GM23338 (cell line): ENCODE measurements around the gene CNPY3. TPM values are rescaled to one million over a fixed set of nuclear protein-coding genes. Genes with fewer than 3 reads are reported as not detected.

Source experiments
- ATAC-seq: fragments of 200-7000 bp; cut with Tn5 transposase; 3 replicates; pipeline ENCODE4 v1.9.1; 2020
- DNase-seq: peaks from one replicate; pipeline ENCODE4 v3.0.0-alpha.2; 2015; ENCODE audit warnings: low spot score
- H2AFZ ChIP-seq: fragments of 200-600 bp; sonication (generic); 2 replicates; pipeline ENCODE4 v1.8.0; 2016; ENCODE audit warnings: antibody characterized with exemption, mild to moderate bottlenecking, moderate library complexity
- H3F3A ChIP-seq: fragments of 200-600 bp; sonication (generic); replicated peaks from 2 replicates; pipeline ENCODE4 v1.8.0; 2017; ENCODE audit warnings: antibody characterized with exemption, mixed run types, low read depth
- H3K27ac ChIP-seq: fragments of 200-600 bp; sonication (generic); 2 replicates; pipeline ENCODE4 v1.6.1; 2016; ENCODE audit warnings: low read depth
- H3K27me3 ChIP-seq: fragments of 200-600 bp; sonication (generic); 2 replicates; pipeline ENCODE4 v1.8.0; 2016; ENCODE audit warnings: mild to moderate bottlenecking, mixed run types, moderate library complexity; ENCODE audit not compliant: insufficient read depth
- H3K36me3 ChIP-seq: fragments of 200-600 bp; sonication (generic); 2 replicates; pipeline ENCODE4 v1.8.0; 2016; ENCODE audit warnings: mild to moderate bottlenecking; ENCODE audit not compliant: insufficient read depth
- H3K4me1 ChIP-seq: fragments of 200-600 bp; sonication (generic); 2 replicates; pipeline ENCODE4 v1.8.0; 2016; ENCODE audit warnings: mild to moderate bottlenecking, moderate library complexity; ENCODE audit not compliant: insufficient read depth
- H3K4me2 ChIP-seq: fragments of 200-600 bp; sonication (generic); 2 replicates; pipeline ENCODE4 v1.7.1; 2017; ENCODE audit warnings: mixed run types
- H3K4me3 ChIP-seq: fragments of 200-600 bp; sonication (generic); 2 replicates; pipeline ENCODE4 v1.6.1; 2016; ENCODE audit warnings: mixed run types
- H3K79me2 ChIP-seq: fragments of 200-600 bp; sonication (generic); replicated peaks from 2 replicates; pipeline ENCODE4 v1.8.0; 2017; ENCODE audit warnings: mild to moderate bottlenecking; ENCODE audit not compliant: insufficient read depth
- H3K9me2 ChIP-seq: fragments of 200-600 bp; sonication (generic); 2 replicates; pipeline ENCODE4 v1.8.0; 2017; ENCODE audit not compliant: insufficient read depth
- H4K20me1 ChIP-seq: fragments of 200-600 bp; sonication (generic); replicated peaks from 2 replicates; pipeline ENCODE4 v1.8.0; 2017; ENCODE audit warnings: mild to moderate bottlenecking; ENCODE audit not compliant: insufficient read depth
- H3K27ac Mint-ChIP-seq: 2 replicates; pipeline ENCODE4 v1.8.0; 2020; ENCODE audit warnings: inconsistent platforms, mild to moderate bottlenecking, moderate library complexity, mixed read lengths
- H3K27me3 Mint-ChIP-seq: 3 replicates; pipeline ENCODE4 v1.8.0; 2022; ENCODE audit warnings: low read depth, mild to moderate bottlenecking, moderate library complexity, mixed read lengths, inconsistent platforms; ENCODE audit not compliant: insufficient read depth, poor library complexity
- H3K36me3 Mint-ChIP-seq: 3 replicates; pipeline ENCODE4 v1.8.0; 2021; ENCODE audit warnings: low read depth, mild to moderate bottlenecking, inconsistent platforms, moderate library complexity, mixed read lengths
- H3K4me1 Mint-ChIP-seq: 3 replicates; pipeline ENCODE4 v1.8.0; 2020; ENCODE audit warnings: mild to moderate bottlenecking, inconsistent platforms, mixed read lengths
- H3K4me3 Mint-ChIP-seq: 3 replicates; pipeline ENCODE4 v1.8.0; 2021; ENCODE audit warnings: moderate library complexity, mild to moderate bottlenecking, inconsistent platforms, mixed read lengths
- H3K9me3 Mint-ChIP-seq: 3 replicates; pipeline ENCODE4 v1.8.0; 2020; ENCODE audit warnings: moderate library complexity, mild to moderate bottlenecking, inconsistent platforms, mixed read lengths
- CREB1 ChIP-seq: fragments of 250-450 bp; sonication (Bioruptor Pico); IDR thresholded peaks from 2 replicates; pipeline ENCODE4 v1.5.0; 2020; ENCODE audit warnings: low read depth, mild to moderate bottlenecking, moderate library complexity
- EZH2 ChIP-seq: fragments of 200-600 bp; sonication (generic); IDR thresholded peaks from one replicate; pipeline ENCODE4 v1.8.0; 2017; ENCODE audit warnings: antibody characterized with exemption, mild to moderate bottlenecking, low read depth; ENCODE audit not compliant: unreplicated experiment
- polyA plus RNA-seq: library from polyadenylated mRNA; unstranded; fragments of >200 nt; fragmentation: Nextera tagmentation; extraction: Ambion mirVana; gene quantifications from 2 replicates; pipeline ENCODE4 v1.2.1, GENCODE V29; 2016
- total RNA-seq: library from RNA; depleted of rRNA; stranded (reverse); fragments of >200 nt; shearing (Covaris generic); gene quantifications from 2 replicates; pipeline ENCODE4 v1.2.3, GENCODE V29; 2014
- TF ChIP-seq, protein P1 (sequence below): IDR thresholded peaks from 2 replicates; pipeline ENCODE4 v1.6.1; 2016; ENCODE audit warnings: antibody characterized with exemption
- TF ChIP-seq, protein P2 (sequence below): IDR thresholded peaks from one replicate; pipeline ENCODE4 v1.6.1; 2018; ENCODE audit warnings: antibody characterized with exemption; ENCODE audit not compliant: unreplicated experiment
- TF ChIP-seq, protein P3 (sequence below): fragments of 250-450 bp; sonication (Bioruptor Pico); IDR thresholded peaks from 2 replicates; pipeline ENCODE4 v1.5.0; 2020; ENCODE audit warnings: mild to moderate bottlenecking, moderate library complexity

CNPY3 gene
- total and polyA plus RNA-seq, 2 experiments from 2014 or later, result 67.0 to 74.5 TPM

DNA sequence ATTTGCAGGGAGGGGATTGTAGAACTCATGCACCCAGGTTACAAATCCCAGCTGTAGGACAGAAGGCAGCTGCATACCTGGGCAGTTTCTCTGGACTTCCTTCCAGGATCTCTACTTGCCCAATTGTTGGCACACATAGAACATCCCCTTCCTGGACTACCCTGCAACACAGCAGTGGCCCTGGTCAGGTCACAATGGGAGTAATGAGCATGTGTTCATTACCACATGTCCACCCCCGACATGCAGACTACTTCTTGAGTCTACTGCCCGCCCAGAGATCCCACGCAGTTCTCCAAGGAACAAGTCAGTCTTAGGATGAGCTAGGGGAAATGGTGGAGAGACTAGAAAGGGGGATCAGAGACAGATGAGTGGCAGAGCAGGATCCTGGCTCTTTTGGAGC is 44.6 kb downstream of the CNPY3 start:
- peaks cover 4% of the 10 kb centered on the region for H3K4me1 ChIP-seq
- Mint-ChIP-seq H3K27me3 (peaks cover 5% of the 10 kb centered on the region), H3K27ac (no peak overlapping the region), H3K4me1 (peaks cover 7% of the 10 kb centered on the region), H3K9me3 (no peaks in the 10 kb centered on the region), H3K4me3 (no peak overlapping the region), H3K36me3 (0 out of 3 replicates have a peak, but pooled peaks cover 4% of the 10 kb centered on the region)
- DNase-seq (no peak), ATAC-seq (no peak)
- no peaks in the 10 kb centered on the region for H3K27me3 ChIP-seq
- H3K79me2 ChIP-seq, result peaks cover 5% of the 10 kb centered on the region; the same call in 1 of the 2 replicates
- TF ChIP-seq, protein P1, sequence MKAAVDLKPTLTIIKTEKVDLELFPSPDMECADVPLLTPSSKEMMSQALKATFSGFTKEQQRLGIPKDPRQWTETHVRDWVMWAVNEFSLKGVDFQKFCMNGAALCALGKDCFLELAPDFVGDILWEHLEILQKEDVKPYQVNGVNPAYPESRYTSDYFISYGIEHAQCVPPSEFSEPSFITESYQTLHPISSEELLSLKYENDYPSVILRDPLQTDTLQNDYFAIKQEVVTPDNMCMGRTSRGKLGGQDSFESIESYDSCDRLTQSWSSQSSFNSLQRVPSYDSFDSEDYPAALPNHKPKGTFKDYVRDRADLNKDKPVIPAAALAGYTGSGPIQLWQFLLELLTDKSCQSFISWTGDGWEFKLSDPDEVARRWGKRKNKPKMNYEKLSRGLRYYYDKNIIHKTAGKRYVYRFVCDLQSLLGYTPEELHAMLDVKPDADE, result no peak
- TF ChIP-seq, protein P2, sequence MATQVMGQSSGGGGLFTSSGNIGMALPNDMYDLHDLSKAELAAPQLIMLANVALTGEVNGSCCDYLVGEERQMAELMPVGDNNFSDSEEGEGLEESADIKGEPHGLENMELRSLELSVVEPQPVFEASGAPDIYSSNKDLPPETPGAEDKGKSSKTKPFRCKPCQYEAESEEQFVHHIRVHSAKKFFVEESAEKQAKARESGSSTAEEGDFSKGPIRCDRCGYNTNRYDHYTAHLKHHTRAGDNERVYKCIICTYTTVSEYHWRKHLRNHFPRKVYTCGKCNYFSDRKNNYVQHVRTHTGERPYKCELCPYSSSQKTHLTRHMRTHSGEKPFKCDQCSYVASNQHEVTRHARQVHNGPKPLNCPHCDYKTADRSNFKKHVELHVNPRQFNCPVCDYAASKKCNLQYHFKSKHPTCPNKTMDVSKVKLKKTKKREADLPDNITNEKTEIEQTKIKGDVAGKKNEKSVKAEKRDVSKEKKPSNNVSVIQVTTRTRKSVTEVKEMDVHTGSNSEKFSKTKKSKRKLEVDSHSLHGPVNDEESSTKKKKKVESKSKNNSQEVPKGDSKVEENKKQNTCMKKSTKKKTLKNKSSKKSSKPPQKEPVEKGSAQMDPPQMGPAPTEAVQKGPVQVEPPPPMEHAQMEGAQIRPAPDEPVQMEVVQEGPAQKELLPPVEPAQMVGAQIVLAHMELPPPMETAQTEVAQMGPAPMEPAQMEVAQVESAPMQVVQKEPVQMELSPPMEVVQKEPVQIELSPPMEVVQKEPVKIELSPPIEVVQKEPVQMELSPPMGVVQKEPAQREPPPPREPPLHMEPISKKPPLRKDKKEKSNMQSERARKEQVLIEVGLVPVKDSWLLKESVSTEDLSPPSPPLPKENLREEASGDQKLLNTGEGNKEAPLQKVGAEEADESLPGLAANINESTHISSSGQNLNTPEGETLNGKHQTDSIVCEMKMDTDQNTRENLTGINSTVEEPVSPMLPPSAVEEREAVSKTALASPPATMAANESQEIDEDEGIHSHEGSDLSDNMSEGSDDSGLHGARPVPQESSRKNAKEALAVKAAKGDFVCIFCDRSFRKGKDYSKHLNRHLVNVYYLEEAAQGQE, result no peak
- TF ChIP-seq, protein P3, sequence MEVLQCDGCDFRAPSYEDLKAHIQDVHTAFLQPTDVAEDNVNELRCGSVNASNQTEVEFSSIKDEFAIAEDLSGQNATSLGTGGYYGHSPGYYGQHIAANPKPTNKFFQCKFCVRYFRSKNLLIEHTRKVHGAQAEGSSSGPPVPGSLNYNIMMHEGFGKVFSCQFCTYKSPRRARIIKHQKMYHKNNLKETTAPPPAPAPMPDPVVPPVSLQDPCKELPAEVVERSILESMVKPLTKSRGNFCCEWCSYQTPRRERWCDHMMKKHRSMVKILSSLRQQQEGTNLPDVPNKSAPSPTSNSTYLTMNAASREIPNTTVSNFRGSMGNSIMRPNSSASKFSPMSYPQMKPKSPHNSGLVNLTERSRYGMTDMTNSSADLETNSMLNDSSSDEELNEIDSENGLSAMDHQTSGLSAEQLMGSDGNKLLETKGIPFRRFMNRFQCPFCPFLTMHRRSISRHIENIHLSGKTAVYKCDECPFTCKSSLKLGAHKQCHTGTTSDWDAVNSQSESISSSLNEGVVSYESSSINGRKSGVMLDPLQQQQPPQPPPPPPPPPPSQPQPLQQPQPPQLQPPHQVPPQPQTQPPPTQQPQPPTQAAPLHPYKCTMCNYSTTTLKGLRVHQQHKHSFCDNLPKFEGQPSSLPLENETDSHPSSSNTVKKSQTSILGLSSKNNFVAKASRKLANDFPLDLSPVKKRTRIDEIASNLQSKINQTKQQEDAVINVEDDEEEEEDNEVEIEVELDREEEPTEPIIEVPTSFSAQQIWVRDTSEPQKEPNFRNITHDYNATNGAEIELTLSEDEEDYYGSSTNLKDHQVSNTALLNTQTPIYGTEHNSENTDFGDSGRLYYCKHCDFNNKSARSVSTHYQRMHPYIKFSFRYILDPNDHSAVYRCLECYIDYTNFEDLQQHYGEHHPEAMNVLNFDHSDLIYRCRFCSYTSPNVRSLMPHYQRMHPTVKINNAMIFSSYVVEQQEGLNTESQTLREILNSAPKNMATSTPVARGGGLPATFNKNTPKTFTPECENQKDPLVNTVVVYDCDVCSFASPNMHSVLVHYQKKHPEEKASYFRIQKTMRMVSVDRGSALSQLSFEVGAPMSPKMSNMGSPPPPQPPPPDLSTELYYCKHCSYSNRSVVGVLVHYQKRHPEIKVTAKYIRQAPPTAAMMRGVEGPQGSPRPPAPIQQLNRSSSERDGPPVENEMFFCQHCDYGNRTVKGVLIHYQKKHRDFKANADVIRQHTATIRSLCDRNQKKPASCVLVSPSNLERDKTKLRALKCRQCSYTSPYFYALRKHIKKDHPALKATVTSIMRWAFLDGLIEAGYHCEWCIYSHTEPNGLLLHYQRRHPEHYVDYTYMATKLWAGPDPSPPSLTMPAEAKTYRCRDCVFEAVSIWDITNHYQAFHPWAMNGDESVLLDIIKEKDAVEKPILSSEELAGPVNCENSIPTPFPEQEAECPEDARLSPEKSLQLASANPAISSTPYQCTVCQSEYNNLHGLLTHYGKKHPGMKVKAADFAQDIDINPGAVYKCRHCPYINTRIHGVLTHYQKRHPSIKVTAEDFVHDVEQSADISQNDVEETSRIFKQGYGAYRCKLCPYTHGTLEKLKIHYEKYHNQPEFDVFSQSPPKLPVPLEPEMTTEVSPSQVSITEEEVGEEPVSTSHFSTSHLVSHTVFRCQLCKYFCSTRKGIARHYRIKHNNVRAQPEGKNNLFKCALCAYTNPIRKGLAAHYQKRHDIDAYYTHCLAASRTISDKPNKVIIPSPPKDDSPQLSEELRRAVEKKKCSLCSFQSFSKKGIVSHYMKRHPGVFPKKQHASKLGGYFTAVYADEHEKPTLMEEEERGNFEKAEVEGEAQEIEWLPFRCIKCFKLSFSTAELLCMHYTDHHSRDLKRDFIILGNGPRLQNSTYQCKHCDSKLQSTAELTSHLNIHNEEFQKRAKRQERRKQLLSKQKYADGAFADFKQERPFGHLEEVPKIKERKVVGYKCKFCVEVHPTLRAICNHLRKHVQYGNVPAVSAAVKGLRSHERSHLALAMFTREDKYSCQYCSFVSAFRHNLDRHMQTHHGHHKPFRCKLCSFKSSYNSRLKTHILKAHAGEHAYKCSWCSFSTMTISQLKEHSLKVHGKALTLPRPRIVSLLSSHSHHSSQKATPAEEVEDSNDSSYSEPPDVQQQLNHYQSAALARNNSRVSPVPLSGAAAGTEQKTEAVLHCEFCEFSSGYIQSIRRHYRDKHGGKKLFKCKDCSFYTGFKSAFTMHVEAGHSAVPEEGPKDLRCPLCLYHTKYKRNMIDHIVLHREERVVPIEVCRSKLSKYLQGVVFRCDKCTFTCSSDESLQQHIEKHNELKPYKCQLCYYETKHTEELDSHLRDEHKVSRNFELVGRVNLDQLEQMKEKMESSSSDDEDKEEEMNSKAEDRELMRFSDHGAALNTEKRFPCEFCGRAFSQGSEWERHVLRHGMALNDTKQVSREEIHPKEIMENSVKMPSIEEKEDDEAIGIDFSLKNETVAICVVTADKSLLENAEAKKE (CRISPR knock-in tag), result no peak
- TF ChIP-seq EZH2 (no peak), CREB1 (no peak)
- no peak overlapping the region for H2AFZ ChIP-seq
- H3K9me2 ChIP-seq, result no peaks in the 10 kb centered on the region
- H4K20me1 ChIP-seq, result no peaks in the 10 kb centered on the region; the same call in 1 of the 2 replicates
- H3K36me3 ChIP-seq, result no peaks in the 10 kb centered on the region
- H3K27ac ChIP-seq, result no peak overlapping the region
- no peak overlapping the region for H3K4me2 ChIP-seq
- H3F3A ChIP-seq, result peaks cover 8% of the 10 kb centered on the region; the same call in 1 of the 2 replicates
- no peak overlapping the region for H3K4me3 ChIP-seq
